Panc1 (cell line): Measurements from ENCODE around the gene IL22RA1.

Source experiments
- CTCF ChIP-seq: fragments of 450-650 bp; IDR thresholded peaks from 2 replicates; pipeline ENCODE4 v1.5.1; 2017; ENCODE audit warnings: mild to moderate bottlenecking
- POLR2AphosphoS5 ChIP-seq: IDR thresholded peaks from 2 replicates; pipeline ENCODE4 v1.6.1; 2012; ENCODE audit warnings: mild to moderate bottlenecking, low read depth, low read length, moderate library complexity
- REST ChIP-seq, 2 experiments: IDR thresholded peaks; 2 replicates each; pipeline ENCODE4 v1.6.1; 2011 to 2012; ENCODE audit warnings: low read depth in 2 of 2, control low read depth in 1 of 2, low read length in 1 of 2, mild to moderate bottlenecking in 1 of 2, moderate library complexity in 1 of 2; ENCODE audit not compliant: insufficient read depth in 1 of 2
- SIN3A ChIP-seq: IDR thresholded peaks from 2 replicates; pipeline ENCODE4 v1.6.1; 2012; ENCODE audit warnings: low read depth, mild to moderate bottlenecking, low read length, moderate library complexity, borderline replicate concordance; ENCODE audit not compliant: insufficient read depth
- TCF7L2 ChIP-seq: IDR thresholded peaks from 2 replicates; pipeline ENCODE4 v1.6.1; 2011; ENCODE audit warnings: mild to moderate bottlenecking, low read depth, low read length, inconsistent platforms

- TF ChIP-seq CTCF = no peak
- no peak for TF ChIP-seq REST (IDR thresholded peaks at IDR 0.05; ENCODE audit: insufficient read depth in 1 of 2, low read depth in 2 of 2, low read length in 1 of 2)
- no peak for TF ChIP-seq TCF7L2
- no peak for TF ChIP-seq POLR2AphosphoS5
- TF ChIP-seq SIN3A = no peak
Observed at GRCh38 chr1:24127134-24127800, 15.7 kb downstream of the IL22RA1 start.
